Astrocyte of the cerebellum (primary cell): ENCODE results near the gene ZIC2.

Experiments
- DNase-seq: peaks from one replicate; pipeline ENCODE4 v3.0.0-alpha.2; 2011; ENCODE audit warnings: low read depth
- H3K4me3 ChIP-seq: 2 replicates; pipeline ENCODE4 v1.5.1; 2011; ENCODE audit warnings: mild to moderate bottlenecking, low read depth, low read length, moderate library complexity
- CTCF ChIP-seq: IDR thresholded peaks from 2 replicates; pipeline ENCODE4 v1.5.1; 2012; ENCODE audit warnings: low read length, low read depth, moderate library complexity, mild to moderate bottlenecking; ENCODE audit errors: missing control alignments
- in situ Hi-C: cut with HindIII; loops from 2 replicates; pipeline ENCODE4 v1.10.0; 2017; ENCODE audit warnings: low sequenced_read_pairs

Gene ZIC2

GRCh38 chr13:99995589-99996380 is 14.2 kb downstream of the ZIC2 start:
- TF ChIP-seq CTCF: no peak
- peak overlapping the region; percentile 40 for H3K4me3 ChIP-seq
- no peak for DNase-seq
- in situ Hi-C loops: loop anchor here (25.0 kb wide), 1 partner anchor 242 kb away; no protein-coding TSS in a partner anchor

GRCh38 chr13:99996381-99996973 is 14.9 kb downstream of the ZIC2 start:
- no peak for TF ChIP-seq CTCF
- in situ Hi-C loops: loop anchor here (25.0 kb wide), 1 partner anchor 241 kb away; no protein-coding TSS in a partner anchor
- H3K4me3 ChIP-seq: no peak overlapping the region
- no peak for DNase-seq

- H3K4me3 ChIP-seq: no peak overlapping the region
- no peak for TF ChIP-seq CTCF
- no peak for DNase-seq
- in situ Hi-C loops: loop anchor here (25.0 kb wide), 1 partner anchor 240 kb away; no protein-coding TSS in a partner anchor
These were observed 16.2 kb downstream of the ZIC2 start for GRCh38 chr13:99997702-99998214.

- in situ Hi-C loops: loop anchor here (25.0 kb wide), 1 partner anchor 239 kb away; no protein-coding TSS in a partner anchor
These were observed 16.7 kb downstream of the ZIC2 start for GRCh38 chr13:99998261-99998660.

GRCh38 chr13:100014621-100015020 is 33.0 kb downstream of the ZIC2 start:
- in situ Hi-C loops: no loop called here
- H3K4me3 ChIP-seq: no peak overlapping the region
- no peak for DNase-seq
- no peak for TF ChIP-seq CTCF

More at GRCh38 chr13:99998261-99998660, 16.7 kb downstream of the ZIC2 start:
- H3K4me3 ChIP-seq: no peak overlapping the region
- no peak for DNase-seq
- no peak for TF ChIP-seq CTCF

GRCh38 chr13:100019780-100020356 is 38.3 kb downstream of the ZIC2 start:
- no peak for DNase-seq
- in situ Hi-C loops: no loop called here
- TF ChIP-seq CTCF: no peak
- no peak overlapping the region for H3K4me3 ChIP-seq
